SK-N-SH (cell line): Measurements from ENCODE around the gene FBN2. TPM values are rescaled to one million over a fixed set of nuclear protein-coding genes. Genes with fewer than 3 reads are reported as not detected.

Experiments
- CTCF ChIA-PET: fragments of 300-600, 350-600 bp; formaldehyde crosslinking; extraction: SDS; loops from one replicate; lab custom pipeline; 2021; lab: Yijun Ruan, JAX
- POLR2A ChIA-PET: fragments of 350-600 bp; sonication (Branson Sonifier 250); formaldehyde crosslinking; extraction: SDS; loops from one replicate; lab custom pipeline; 2020; ENCODE audit warnings: antibody characterized with exemption, inconsistent platforms; lab: Yijun Ruan, JAX
- DNase-seq: peaks from one replicate; pipeline ENCODE4 v3.0.0; 2012
- H2AFZ ChIP-seq: fragments of 200-600 bp; sonication (generic); 2 replicates; pipeline ENCODE4 v1.8.1; 2016; ENCODE audit warnings: antibody characterized with exemption, mild to moderate bottlenecking, low read depth
- H3F3A ChIP-seq: fragments of 200-600 bp; sonication (generic); replicated peaks from 2 replicates; pipeline ENCODE3; 2016; ENCODE audit warnings: antibody characterized with exemption, mild to moderate bottlenecking; ENCODE audit not compliant: insufficient read depth
- H3K27ac ChIP-seq, 2 experiments: fragments of 200-500 bp in 1 of 2; fragments of 200-600 bp in 1 of 2; sonication (Bioruptor generic) in 1 of 2; sonication (generic), shearing (Covaris generic) in 1 of 2; 2 replicates each; pipeline versions ENCODE4 v1.5.1 to v1.6.1; 2014 to 2016; ENCODE audit warnings: low read depth in 2 of 2, inconsistent platforms in 1 of 2, low read length in 1 of 2, mild to moderate bottlenecking in 1 of 2, mixed read lengths in 1 of 2
- H3K27me3 ChIP-seq: fragments of 200-600 bp; sonication (generic), shearing (Covaris generic); 2 replicates; pipeline ENCODE4 v1.6.1; 2016; ENCODE audit warnings: mixed run types; ENCODE audit not compliant: insufficient read depth
- H3K36me3 ChIP-seq, 2 experiments: fragments of 200-500 bp in 1 of 2; fragments of 200-600 bp in 1 of 2; sonication (Bioruptor generic) in 1 of 2; sonication (generic) in 1 of 2; replicated peaks in 1 of 2; 2 replicates each; pipeline versions ENCODE3 to v1.5.1; 2014 to 2016; ENCODE audit warnings: low read length in 1 of 2, mild to moderate bottlenecking in 1 of 2; ENCODE audit not compliant: insufficient read depth in 2 of 2, control insufficient read depth in 1 of 2
- H3K4me1 ChIP-seq, 2 experiments: fragments of 200-500 bp in 1 of 2; fragments of 200-600 bp in 1 of 2; sonication (Bioruptor generic) in 1 of 2; sonication (generic), shearing (Covaris generic) in 1 of 2; 2 replicates each; pipeline versions ENCODE4 v1.5.1 to v1.6.1; 2014 to 2016; ENCODE audit warnings: low read depth in 1 of 2, low read length in 1 of 2, mixed run types in 1 of 2; ENCODE audit not compliant: insufficient read depth in 2 of 2, control insufficient read depth in 1 of 2
- H3K4me2 ChIP-seq: fragments of 200-600 bp; sonication (generic), shearing (Covaris generic); 2 replicates; pipeline ENCODE4 v1.6.1; 2017; ENCODE audit warnings: mixed run types
- H3K4me3 ChIP-seq, 2 experiments: fragments of 200-500 bp in 1 of 2; fragments of 200-600 bp in 1 of 2; sonication (Bioruptor generic) in 1 of 2; sonication (generic), shearing (Covaris generic) in 1 of 2; 2 replicates each; pipeline versions ENCODE4 v1.5.1 to v1.8.1; 2014 to 2016; ENCODE audit warnings: low read depth in 2 of 2, inconsistent platforms in 1 of 2, low read length in 1 of 2, mild to moderate bottlenecking in 1 of 2, mixed read lengths in 1 of 2, moderate library complexity in 1 of 2
- H3K79me2 ChIP-seq: fragments of 200-600 bp; sonication (generic); 2 replicates; pipeline ENCODE4 v1.8.1; 2017; ENCODE audit warnings: mild to moderate bottlenecking; ENCODE audit not compliant: insufficient read depth
- H3K9ac ChIP-seq: fragments of 200-600 bp; sonication (generic); 2 replicates; pipeline ENCODE4 v1.6.1; 2017; ENCODE audit warnings: mixed run types
- H3K9me2 ChIP-seq: fragments of 200-600 bp; sonication (generic); 2 replicates; pipeline ENCODE4 v1.6.1; 2017; ENCODE audit warnings: mixed run types
- H3K9me3 ChIP-seq: fragments of 200-600 bp; sonication (generic); 2 replicates; pipeline ENCODE4 v1.6.1; 2017; ENCODE audit warnings: mixed run types, mild to moderate bottlenecking, moderate library complexity
- H4K20me1 ChIP-seq: fragments of 200-600 bp; sonication (generic); 2 replicates; pipeline ENCODE4 v1.6.1; 2017; ENCODE audit warnings: mild to moderate bottlenecking, mixed run types; ENCODE audit not compliant: insufficient read depth
- CHD2 ChIP-seq: fragments of 150-350 bp; IDR thresholded peaks from 2 replicates; pipeline ENCODE4 v1.6.1; 2018; ENCODE audit warnings: low read length; ENCODE audit not compliant: partially characterized antibody
- EP300 ChIP-seq, 2 experiments: IDR thresholded peaks; 2 replicates each; pipeline versions ENCODE4 v1.4.0 to v1.6.1; 2012; ENCODE audit warnings: borderline replicate concordance in 1 of 2, low read depth in 1 of 2, low read length in 1 of 2
- EZH2phosphoT487 ChIP-seq: fragments of 200-600 bp; sonication (generic); IDR thresholded peaks from 2 replicates; pipeline ENCODE4 v1.6.1; 2017; ENCODE audit warnings: low read depth, mixed run types, mild to moderate bottlenecking, antibody characterized with exemption, moderate library complexity, borderline replicate concordance
- FOXJ3 ChIP-seq: sonication (generic); formaldehyde crosslinking; IDR thresholded peaks from 2 replicates; pipeline ENCODE4 v1.5.1; 2020; ENCODE audit warnings: mild to moderate bottlenecking, missing genetic modification reagents
- GATA2 ChIP-seq: sonication (generic); formaldehyde crosslinking; IDR thresholded peaks from 2 replicates; pipeline ENCODE4 v1.5.0; 2020; ENCODE audit warnings: mild to moderate bottlenecking, missing genetic modification reagents
- MAX ChIP-seq: IDR thresholded peaks from 2 replicates; pipeline ENCODE4 v1.4.0; 2012; ENCODE audit warnings: low read depth
- MEF2A ChIP-seq: IDR thresholded peaks from 2 replicates; pipeline ENCODE4 v1.4.0; 2012; ENCODE audit warnings: low read depth, borderline replicate concordance
- MXI1 ChIP-seq: IDR thresholded peaks from 2 replicates; pipeline ENCODE4 v1.6.1; 2012; ENCODE audit warnings: mild to moderate bottlenecking, low read depth, low read length, improper control_type of control experiment
- NFIC ChIP-seq: IDR thresholded peaks from 2 replicates; pipeline ENCODE4 v1.4.0; 2012; ENCODE audit warnings: borderline replicate concordance
- NRF1 ChIP-seq: IDR thresholded peaks from 2 replicates; pipeline ENCODE4 v1.6.1; 2012; ENCODE audit warnings: low read depth, mild to moderate bottlenecking, low read length
- PBX3 ChIP-seq: IDR thresholded peaks from 2 replicates; pipeline ENCODE4; 2012
- POLR2AphosphoS5 ChIP-seq: IDR thresholded peaks from 2 replicates; pipeline ENCODE4 v1.6.1; 2012; ENCODE audit warnings: low read depth, low read length
- RXRA ChIP-seq: IDR thresholded peaks from 2 replicates; pipeline ENCODE4 v1.4.0; 2012; ENCODE audit warnings: low read depth, mild to moderate bottlenecking, borderline replicate concordance
- TEAD4 ChIP-seq: IDR thresholded peaks from 2 replicates; pipeline ENCODE4 v1.4.0; 2012; ENCODE audit warnings: mild to moderate bottlenecking, borderline replicate concordance; ENCODE audit not compliant: insufficient read depth
- WGBS: methylation state at CpG from one replicate; pipeline ENCODE4 v1.1.6; 2017; ENCODE audit warnings: low lambda C conversion rate; 5-methylcytosine and 5-hydroxymethylcytosine counted together
- polyA plus RNA-seq, 3 experiments: library from polyadenylated mRNA; depleted of rRNA; stranded (reverse); fragments of >200 nt; gene quantifications; 2 replicates each; pipeline ENCODE4 v1.2.3, GENCODE V29; 2012
- TF ChIP-seq, protein P1 (sequence below): fragments of 200-600 bp; sonication (generic); IDR thresholded peaks from 2 replicates; pipeline ENCODE4 v1.6.1; 2017; ENCODE audit warnings: antibody characterized with exemption, mild to moderate bottlenecking, moderate library complexity
- TF ChIP-seq, protein P2 (sequence below): fragments of 150-350 bp; IDR thresholded peaks from 2 replicates; pipeline ENCODE4 v1.6.1; 2017; ENCODE audit warnings: antibody characterized with exemption, low read length, low read depth, borderline replicate concordance

FBN2 gene
- polyA plus RNA-seq, 1 of the 3 experiments (the other 2 are of a cell fraction), result 2.2 TPM

- no peaks in the 10 kb centered on the region for H3K36me3 ChIP-seq
- H3F3A ChIP-seq, result no peaks in the 10 kb centered on the region
- H3K4me3 ChIP-seq, result no peak overlapping the region
- H3K4me1 ChIP-seq, result no peaks in the 10 kb centered on the region
- CTCF ChIA-PET, result no interaction called here
- H3K27ac ChIP-seq, result no peak overlapping the region
- POLR2A ChIA-PET, result no interaction called here
- H3K9ac ChIP-seq, result no peak overlapping the region
- H3K4me2 ChIP-seq, result no peak overlapping the region
- H3K79me2 ChIP-seq, result no peaks in the 10 kb centered on the region
- H4K20me1 ChIP-seq, result no peaks in the 10 kb centered on the region
- no peak for DNase-seq
- no peak overlapping the region for H2AFZ ChIP-seq
- no peaks in the 10 kb centered on the region for H3K9me3 ChIP-seq
- H3K27me3 ChIP-seq, result peaks cover 13% of the 10 kb centered on the region; the same call in 1 of the 2 replicates
- TF ChIP-seq NRF1 (no peak), PBX3 (no peak), CHD2 (no peak), MXI1 (no peak), FOXJ3 (CRISPR knock-in tag) (no peak), EP300 (IDR thresholded peaks at IDR 0.05; ENCODE audit: borderline replicate concordance in 1 of 2, low read depth in 1 of 2, low read length in 1 of 2) (no peak), NFIC (no peak), MEF2A (no peak), EZH2phosphoT487 (no peak), RXRA (no peak), POLR2AphosphoS5 (no peak), MAX (no peak), TEAD4 (no peak), GATA2 (CRISPR knock-in tag) (no peak)
- TF ChIP-seq, protein P1, sequence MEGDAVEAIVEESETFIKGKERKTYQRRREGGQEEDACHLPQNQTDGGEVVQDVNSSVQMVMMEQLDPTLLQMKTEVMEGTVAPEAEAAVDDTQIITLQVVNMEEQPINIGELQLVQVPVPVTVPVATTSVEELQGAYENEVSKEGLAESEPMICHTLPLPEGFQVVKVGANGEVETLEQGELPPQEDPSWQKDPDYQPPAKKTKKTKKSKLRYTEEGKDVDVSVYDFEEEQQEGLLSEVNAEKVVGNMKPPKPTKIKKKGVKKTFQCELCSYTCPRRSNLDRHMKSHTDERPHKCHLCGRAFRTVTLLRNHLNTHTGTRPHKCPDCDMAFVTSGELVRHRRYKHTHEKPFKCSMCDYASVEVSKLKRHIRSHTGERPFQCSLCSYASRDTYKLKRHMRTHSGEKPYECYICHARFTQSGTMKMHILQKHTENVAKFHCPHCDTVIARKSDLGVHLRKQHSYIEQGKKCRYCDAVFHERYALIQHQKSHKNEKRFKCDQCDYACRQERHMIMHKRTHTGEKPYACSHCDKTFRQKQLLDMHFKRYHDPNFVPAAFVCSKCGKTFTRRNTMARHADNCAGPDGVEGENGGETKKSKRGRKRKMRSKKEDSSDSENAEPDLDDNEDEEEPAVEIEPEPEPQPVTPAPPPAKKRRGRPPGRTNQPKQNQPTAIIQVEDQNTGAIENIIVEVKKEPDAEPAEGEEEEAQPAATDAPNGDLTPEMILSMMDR, result no peak
- TF ChIP-seq, protein P2, sequence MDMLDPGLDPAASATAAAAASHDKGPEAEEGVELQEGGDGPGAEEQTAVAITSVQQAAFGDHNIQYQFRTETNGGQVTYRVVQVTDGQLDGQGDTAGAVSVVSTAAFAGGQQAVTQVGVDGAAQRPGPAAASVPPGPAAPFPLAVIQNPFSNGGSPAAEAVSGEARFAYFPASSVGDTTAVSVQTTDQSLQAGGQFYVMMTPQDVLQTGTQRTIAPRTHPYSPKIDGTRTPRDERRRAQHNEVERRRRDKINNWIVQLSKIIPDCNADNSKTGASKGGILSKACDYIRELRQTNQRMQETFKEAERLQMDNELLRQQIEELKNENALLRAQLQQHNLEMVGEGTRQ, result no peak
- TF ChIP-seq, all 33 proteins: peak for 0
- H3K9me2 ChIP-seq, result no peaks in the 10 kb centered on the region
- 18% methylated on average over 2 of the region's 2 CpGs for WGBS
Observed at GRCh38 chr5:128220841-128221240, 317.2 kb downstream of the FBN2 start.
